ENCODE data around the gene CSHL1. TPM values are rescaled to one million over a fixed set of nuclear protein-coding genes. Genes with fewer than 3 reads are reported as not detected.

The CSHL1 gene
- total RNA-seq, 4 donors from 2014 or later = not detected

DNA sequence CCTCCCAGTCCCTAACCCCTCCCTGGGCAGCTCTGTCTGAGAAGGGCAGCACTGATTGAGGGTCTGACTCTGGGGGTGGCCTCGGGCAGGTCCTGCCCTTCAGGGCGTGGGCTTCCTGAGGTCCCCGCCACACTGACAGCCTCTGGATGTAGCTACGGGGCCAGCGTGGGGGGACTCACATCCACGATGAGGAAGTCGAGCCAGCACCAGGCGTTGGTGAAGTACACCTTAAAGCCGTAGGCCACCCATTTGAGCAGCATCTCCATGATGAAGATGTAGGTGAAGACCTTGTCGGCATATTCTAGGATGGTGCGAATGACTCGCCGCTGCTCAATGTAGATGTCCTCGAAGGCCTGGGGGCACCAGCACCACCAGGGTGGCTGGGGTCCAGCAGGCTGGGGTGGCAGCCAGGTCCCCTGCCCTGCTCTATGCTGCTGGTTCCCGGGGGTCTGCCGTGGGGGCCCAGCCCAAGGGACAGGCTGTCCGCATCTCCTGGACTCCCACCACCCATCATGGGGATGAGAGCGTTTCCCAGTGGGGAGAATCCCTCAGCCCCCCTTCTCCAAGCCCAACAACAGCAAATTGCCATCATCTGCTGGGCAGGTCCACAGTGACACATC, 36.8 kb upstream of the CSHL1 start:
- 84 to 87% methylated on average over 13 to 18 of the region's 18 CpGs for WGBS, 2 donors
- no peak for DNase-seq (ENCODE audit: low spot score in 2 of 2)

DNA sequence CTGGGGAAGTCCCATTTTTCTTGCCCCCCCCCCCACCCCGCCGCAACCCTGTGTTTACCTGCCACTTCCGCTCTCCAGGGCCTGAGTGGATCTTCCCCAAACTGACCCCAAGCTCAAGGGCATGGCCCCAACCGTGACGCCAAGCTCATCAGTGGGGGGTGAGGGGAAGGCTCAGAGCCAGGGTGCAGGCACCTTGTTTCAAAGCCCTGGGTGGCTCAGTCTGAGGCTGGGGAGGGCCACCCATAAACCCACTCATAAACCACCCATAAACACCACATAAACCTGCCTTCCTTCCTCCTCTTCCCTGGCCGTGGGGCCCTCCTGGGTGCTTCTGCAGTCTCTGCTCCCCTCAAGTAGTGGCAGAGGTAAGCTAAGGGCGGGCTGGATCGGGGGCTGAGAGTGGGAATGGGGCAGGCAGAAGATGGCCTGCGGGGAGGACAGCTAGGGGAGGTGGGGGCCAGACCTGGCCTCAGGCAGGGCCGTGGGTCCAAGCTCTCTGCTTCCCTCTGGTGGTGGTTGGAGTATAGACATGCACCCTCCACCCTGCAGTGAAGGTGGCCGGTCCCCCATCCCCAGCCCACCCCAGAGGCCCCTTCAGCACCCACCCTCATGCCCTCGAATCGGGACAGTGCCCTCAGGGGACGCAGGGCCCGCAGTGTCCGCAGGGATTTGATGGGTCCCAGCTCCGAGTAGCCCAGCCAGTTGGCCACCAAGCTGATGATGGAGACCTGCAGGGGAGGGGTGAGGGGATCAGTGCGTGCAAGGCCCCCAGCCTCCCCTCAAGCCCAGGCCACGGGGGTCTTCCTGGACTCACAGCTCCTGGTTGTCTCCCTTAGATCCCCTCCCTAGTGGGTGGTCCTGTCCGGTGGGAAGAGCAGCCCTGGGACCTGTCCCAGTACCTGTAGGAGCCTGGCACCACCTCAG, 35.6 kb upstream of the CSHL1 start:
- Histone ChIP-seq H3K4me1 (no peaks in the 10 kb centered on the region), H3K4me3 (no peak overlapping the region), H3K27ac (no peak overlapping the region), H3K27me3 (peaks cover 0 to 16% of the 10 kb centered on the region in 2 donors), H3K36me3 (no peaks in the 10 kb centered on the region), H3K9me3 (no peaks in the 10 kb centered on the region)
- DNase-seq (ENCODE audit: low spot score in 2 of 2) = peak in 1 of 2 donors; percentile 36
- TF ChIP-seq, protein P1, sequence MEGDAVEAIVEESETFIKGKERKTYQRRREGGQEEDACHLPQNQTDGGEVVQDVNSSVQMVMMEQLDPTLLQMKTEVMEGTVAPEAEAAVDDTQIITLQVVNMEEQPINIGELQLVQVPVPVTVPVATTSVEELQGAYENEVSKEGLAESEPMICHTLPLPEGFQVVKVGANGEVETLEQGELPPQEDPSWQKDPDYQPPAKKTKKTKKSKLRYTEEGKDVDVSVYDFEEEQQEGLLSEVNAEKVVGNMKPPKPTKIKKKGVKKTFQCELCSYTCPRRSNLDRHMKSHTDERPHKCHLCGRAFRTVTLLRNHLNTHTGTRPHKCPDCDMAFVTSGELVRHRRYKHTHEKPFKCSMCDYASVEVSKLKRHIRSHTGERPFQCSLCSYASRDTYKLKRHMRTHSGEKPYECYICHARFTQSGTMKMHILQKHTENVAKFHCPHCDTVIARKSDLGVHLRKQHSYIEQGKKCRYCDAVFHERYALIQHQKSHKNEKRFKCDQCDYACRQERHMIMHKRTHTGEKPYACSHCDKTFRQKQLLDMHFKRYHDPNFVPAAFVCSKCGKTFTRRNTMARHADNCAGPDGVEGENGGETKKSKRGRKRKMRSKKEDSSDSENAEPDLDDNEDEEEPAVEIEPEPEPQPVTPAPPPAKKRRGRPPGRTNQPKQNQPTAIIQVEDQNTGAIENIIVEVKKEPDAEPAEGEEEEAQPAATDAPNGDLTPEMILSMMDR (IDR thresholded peaks at IDR 0.05) = peak; percentile 62 to 72 (median 67)
- no peak for TF ChIP-seq POLR2A (IDR thresholded peaks at IDR 0.05)
- 36 to 49% methylated on average over 11 to 13 of the region's 20 CpGs for WGBS, 2 donors

More for the DNA sequence above, 36.8 kb upstream of the CSHL1 start:
- H3K36me3 ChIP-seq = no peaks in the 10 kb centered on the region
- TF ChIP-seq EP300 (IDR thresholded peaks at IDR 0.05) = no peak
- no peak for TF ChIP-seq POLR2A (IDR thresholded peaks at IDR 0.05)
- TF ChIP-seq, protein P1 (IDR thresholded peaks at IDR 0.05) = no peak
- no peak overlapping the region for H3K27ac ChIP-seq
- no peaks in the 10 kb centered on the region for H3K4me1 ChIP-seq
- no peaks in the 10 kb centered on the region for H3K9me3 ChIP-seq
- peaks cover 0 to 16% of the 10 kb centered on the region in 2 donors for H3K27me3 ChIP-seq
- no peak overlapping the region for H3K4me3 ChIP-seq

DNA sequence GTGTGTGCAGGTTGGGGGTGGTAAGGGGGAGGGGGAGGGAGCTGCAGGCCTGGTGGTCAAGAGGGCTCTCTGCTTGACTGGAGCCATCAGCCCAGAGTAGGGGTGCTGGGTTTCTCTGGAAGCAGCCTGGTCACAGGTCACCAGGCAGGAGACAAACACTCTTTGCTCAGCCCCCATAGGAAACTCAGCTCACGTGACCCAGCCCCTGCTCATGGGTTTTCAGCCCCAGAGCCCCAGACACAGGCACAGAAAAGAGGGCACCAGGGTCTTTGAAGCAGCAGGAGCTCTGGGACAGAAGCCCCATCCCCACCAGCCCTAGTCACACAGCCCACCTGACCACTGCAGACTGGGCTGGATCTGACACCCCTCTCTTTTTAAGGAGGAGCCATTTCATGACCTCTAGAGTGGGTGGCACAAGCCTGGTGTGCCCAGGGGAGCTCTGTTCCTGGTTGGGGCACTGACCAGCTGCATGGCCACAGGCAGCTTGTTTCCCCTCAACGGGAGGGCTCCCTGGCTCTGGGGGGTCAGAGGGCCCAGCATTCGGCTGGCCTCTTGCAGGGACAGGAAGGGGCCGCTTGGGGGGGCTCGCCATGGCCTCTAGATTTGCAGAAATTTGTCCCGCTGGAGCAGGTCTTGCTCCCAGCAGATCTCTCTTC, 34.9 kb upstream of the CSHL1 start:
- 57 to 78% methylated on average over 5 to 6 of the region's 6 CpGs for WGBS, 2 donors
- Histone ChIP-seq H3K4me3 (no peak overlapping the region), H3K27ac (peak overlapping the region in 1 of 4 donors; percentile 56), H3K27me3 (peaks cover 0 to 16% of the 10 kb centered on the region in 2 donors), H3K4me1 (no peaks in the 10 kb centered on the region), H3K9me3 (no peaks in the 10 kb centered on the region), H3K36me3 (no peaks in the 10 kb centered on the region)
- TF ChIP-seq POLR2A (IDR thresholded peaks at IDR 0.05) (no peak), EP300 (IDR thresholded peaks at IDR 0.05) (no peak)
- TF ChIP-seq, protein P1 (IDR thresholded peaks at IDR 0.05) = no peak
- DNase-seq (ENCODE audit: low spot score in 2 of 2) = no peak

DNA sequence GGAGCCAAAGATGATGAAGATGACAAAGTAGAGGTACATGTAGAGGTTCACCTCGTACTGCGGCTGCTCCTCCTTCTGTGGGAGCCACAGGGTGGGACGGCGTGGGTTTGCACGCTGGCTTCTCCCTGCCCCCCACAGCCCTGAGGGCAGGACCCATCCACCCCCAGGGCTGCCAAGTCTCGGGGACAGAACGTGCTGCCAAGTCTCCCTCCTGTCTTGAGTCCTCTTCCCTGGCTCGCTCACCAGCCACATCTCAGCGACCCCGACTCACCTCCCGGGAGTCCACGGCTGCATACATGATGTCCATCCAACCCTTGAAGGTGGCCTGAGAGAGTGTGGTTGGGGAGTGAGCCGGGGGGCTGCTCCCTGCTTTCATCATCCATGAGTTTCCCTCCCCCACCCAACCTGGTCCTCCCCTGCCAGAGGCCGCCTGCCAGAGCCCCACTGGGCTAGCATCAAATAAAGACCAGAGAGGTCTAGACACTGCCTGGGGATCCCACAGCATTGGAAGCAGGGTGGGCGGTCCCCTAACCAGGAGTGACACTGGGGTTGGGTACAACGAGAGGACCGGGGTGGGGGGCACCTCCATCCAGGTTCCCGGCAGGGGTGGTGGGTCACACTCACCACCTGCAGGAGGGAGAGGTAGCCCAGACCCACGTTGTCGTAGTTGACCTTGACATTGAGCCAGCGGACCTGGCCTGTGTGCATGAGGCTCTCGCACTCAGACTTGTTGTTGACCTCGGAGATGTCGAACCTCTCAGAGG, 33.9 kb upstream of the CSHL1 start:
- TF ChIP-seq EP300 (IDR thresholded peaks at IDR 0.05) = no peak
- TF ChIP-seq POLR2A (IDR thresholded peaks at IDR 0.05) = no peak
- TF ChIP-seq, protein P1 (IDR thresholded peaks at IDR 0.05) = no peak
- Histone ChIP-seq H3K27ac (no peak overlapping the region), H3K27me3 (peaks cover 0 to 6% of the 10 kb centered on the region in 2 donors), H3K36me3 (no peaks in the 10 kb centered on the region), H3K9me3 (no peaks in the 10 kb centered on the region), H3K4me1 (no peaks in the 10 kb centered on the region), H3K4me3 (no peak overlapping the region)
- 81 to 87% methylated on average over 23 to 24 of the region's 24 CpGs for WGBS, 2 donors
- DNase-seq (ENCODE audit: low spot score in 2 of 2) = no peak
